HepG2 (cell line): ENCODE results near the gene TRIO.

Experiments
- MAZ ChIP-seq, 2 experiments: sonication (generic) in 1 of 2; formaldehyde crosslinking in 1 of 2; IDR thresholded peaks; 2 replicates each; pipeline versions ENCODE4 v1.5.0 to v1.6.1; 2012 to 2020; ENCODE audit warnings: low read depth in 2 of 2, mild to moderate bottlenecking in 2 of 2, borderline replicate concordance in 1 of 2, improper control_type of control experiment in 1 of 2, low read length in 1 of 2, missing genetic modification reagents in 1 of 2, moderate library complexity in 1 of 2
- TF ChIP-seq, protein P1 (sequence below): IDR thresholded peaks from 2 replicates; pipeline ENCODE4 v1.6.1; 2012; ENCODE audit warnings: inconsistent platforms
- TF ChIP-seq, protein P2 (sequence below): sonication (generic); formaldehyde crosslinking; IDR thresholded peaks from 2 replicates; pipeline ENCODE4 v1.5.0; 2020; ENCODE audit warnings: mild to moderate bottlenecking, missing genetic modification reagents, moderate library complexity

DNA sequence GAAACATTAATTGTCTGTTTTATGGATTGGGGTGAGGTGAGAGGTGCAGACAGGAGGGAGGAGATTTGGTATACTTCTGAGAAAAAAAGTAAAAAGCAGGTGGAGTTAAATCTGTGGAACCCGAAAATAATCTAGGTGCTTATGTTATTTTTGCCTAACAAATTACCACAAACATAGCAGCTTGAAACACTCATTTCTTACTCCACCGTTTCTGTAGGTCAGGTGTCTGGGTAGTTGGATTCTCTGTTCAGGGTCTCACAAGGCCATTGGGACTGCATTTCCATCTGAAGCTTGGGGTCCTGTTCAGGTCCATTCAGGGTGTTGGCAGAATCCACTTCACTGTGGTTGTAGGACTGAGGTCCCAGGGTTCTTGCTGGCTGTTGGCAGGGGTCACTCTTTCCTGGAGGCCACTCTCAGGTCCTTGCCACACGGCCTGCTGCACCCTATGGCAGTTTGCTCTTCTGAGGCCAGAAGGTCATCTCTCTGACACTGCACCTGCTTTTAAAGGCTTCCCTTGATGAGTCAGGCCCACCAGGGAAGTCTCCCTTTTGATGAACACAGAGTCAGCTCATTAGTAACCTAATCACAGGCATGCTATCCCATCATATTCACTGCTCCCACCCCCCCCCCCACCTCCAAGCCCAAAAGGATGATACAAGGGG, 82.2 kb downstream of the TRIO start:
- TF ChIP-seq MAZ (IDR thresholded peaks at IDR 0.05; ENCODE audit: borderline replicate concordance, low read depth, low read length) (no peak), MAZ (CRISPR knock-in tag; IDR thresholded peaks at IDR 0.05; ENCODE audit: low read depth) (no peak)
- TF ChIP-seq, protein P1, sequence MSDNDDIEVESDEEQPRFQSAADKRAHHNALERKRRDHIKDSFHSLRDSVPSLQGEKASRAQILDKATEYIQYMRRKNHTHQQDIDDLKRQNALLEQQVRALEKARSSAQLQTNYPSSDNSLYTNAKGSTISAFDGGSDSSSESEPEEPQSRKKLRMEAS = no peak
- TF ChIP-seq, protein P2, sequence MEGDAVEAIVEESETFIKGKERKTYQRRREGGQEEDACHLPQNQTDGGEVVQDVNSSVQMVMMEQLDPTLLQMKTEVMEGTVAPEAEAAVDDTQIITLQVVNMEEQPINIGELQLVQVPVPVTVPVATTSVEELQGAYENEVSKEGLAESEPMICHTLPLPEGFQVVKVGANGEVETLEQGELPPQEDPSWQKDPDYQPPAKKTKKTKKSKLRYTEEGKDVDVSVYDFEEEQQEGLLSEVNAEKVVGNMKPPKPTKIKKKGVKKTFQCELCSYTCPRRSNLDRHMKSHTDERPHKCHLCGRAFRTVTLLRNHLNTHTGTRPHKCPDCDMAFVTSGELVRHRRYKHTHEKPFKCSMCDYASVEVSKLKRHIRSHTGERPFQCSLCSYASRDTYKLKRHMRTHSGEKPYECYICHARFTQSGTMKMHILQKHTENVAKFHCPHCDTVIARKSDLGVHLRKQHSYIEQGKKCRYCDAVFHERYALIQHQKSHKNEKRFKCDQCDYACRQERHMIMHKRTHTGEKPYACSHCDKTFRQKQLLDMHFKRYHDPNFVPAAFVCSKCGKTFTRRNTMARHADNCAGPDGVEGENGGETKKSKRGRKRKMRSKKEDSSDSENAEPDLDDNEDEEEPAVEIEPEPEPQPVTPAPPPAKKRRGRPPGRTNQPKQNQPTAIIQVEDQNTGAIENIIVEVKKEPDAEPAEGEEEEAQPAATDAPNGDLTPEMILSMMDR (CRISPR knock-in tag) = no peak
